Measurements from ENCODE around the gene CELF3. TPM values are rescaled to one million over a fixed set of nuclear protein-coding genes. Genes with fewer than 3 reads are reported as not detected.

The CELF3 gene
- polyA plus RNA-seq, 3 donors = not detected

DNA sequence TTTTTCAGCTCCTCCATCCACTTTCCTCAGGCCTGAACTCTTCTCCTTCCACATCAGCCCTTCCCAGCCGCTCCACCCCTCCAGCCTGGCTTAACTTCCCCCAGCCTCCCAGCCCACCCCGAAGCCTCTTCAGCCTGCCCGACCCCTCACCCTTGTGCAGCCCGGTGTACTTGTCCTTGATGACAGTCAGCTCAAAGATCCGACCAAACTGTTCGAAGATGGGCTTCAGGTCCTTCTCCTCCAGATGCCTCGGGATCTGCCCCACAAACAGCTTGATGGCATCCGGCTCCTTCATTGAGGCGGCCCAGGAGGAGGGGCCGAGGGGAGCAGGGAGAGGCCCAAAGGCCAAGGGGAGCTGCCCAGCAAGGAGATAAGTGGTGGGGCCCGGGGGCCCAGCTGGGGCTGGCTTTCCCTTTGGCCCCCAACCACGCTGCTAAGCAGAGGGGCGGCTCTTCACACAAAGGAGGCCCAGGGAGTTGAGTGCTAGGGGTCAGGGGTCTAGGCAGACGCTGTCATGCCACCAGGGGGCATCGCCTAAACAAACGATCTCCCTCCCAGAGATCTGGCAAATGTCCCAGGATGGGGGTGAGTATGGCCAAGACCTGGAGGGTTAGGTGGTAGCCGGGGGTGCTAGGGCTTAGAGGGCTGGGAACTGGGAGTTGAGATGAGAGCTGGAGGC, 738 bp downstream of the CELF3 start:
- Histone ChIP-seq H3K36me3 (replicated peaks in 1 of 2; ENCODE audit: control insufficient read depth in 1 of 2, insufficient read depth in 2 of 2, low read length in 2 of 2) (no peaks in the 10 kb centered on the region), H3K4me2 (replicated peaks; ENCODE audit: extremely low read depth, low read length, poor library complexity, severe bottlenecking) (no peak overlapping the region), H2AFZ (ENCODE audit: insufficient read depth, low read depth, low read length, poor library complexity, severe bottlenecking) (no peak overlapping the region), H3K9ac (ENCODE audit: insufficient read depth, low read length, poor library complexity, severe bottlenecking) (no peak overlapping the region), H3K27me3 (ENCODE audit: control insufficient read depth in 2 of 2, insufficient read depth in 2 of 2, low read length in 2 of 2) (peaks cover 40 to 65% of the 10 kb centered on the region in 2 donors), H4K20me1 (ENCODE audit: insufficient read depth, low read length) (no peaks in the 10 kb centered on the region), H3K27ac (ENCODE audit: low read depth in 1 of 2, low read length in 2 of 2) (no peak overlapping the region), H3K4me3 (replicated peaks in 1 of 3; ENCODE audit: low read depth in 2 of 3, low read length in 3 of 3) (no peak overlapping the region), H3K4me1 (ENCODE audit: control insufficient read depth in 1 of 2, insufficient read depth in 2 of 2, low read length in 2 of 2) (peaks cover 6 to 9% of the 10 kb centered on the region in 2 donors), H3K79me2 (ENCODE audit: insufficient read depth, low read length) (no peaks in the 10 kb centered on the region), H3K9me3 (replicated peaks in 1 of 2; ENCODE audit: control insufficient read depth in 1 of 2, insufficient read depth in 1 of 2, low read length in 2 of 2) (no peaks in the 10 kb centered on the region)
- Mint-ChIP-seq H3K4me1 (peaks cover 16% of the 10 kb centered on the region), H3K4me3 (peak overlapping the region in 1 of 2 donors; percentile 64), H3K27ac (peak overlapping the region in 1 of 7 donors; percentile 12), H3K27me3 (ENCODE audit: low read depth in 3 of 3) (peaks cover 59 to 69% (median 66%) of the 10 kb centered on the region in 3 donors), H3K36me3 (peaks cover 4 to 6% of the 10 kb centered on the region in 2 donors), H3K9me3 (peaks cover 0 to 11% (median 4%) of the 10 kb centered on the region in 7 donors)
- TF ChIP-seq, protein P1, sequence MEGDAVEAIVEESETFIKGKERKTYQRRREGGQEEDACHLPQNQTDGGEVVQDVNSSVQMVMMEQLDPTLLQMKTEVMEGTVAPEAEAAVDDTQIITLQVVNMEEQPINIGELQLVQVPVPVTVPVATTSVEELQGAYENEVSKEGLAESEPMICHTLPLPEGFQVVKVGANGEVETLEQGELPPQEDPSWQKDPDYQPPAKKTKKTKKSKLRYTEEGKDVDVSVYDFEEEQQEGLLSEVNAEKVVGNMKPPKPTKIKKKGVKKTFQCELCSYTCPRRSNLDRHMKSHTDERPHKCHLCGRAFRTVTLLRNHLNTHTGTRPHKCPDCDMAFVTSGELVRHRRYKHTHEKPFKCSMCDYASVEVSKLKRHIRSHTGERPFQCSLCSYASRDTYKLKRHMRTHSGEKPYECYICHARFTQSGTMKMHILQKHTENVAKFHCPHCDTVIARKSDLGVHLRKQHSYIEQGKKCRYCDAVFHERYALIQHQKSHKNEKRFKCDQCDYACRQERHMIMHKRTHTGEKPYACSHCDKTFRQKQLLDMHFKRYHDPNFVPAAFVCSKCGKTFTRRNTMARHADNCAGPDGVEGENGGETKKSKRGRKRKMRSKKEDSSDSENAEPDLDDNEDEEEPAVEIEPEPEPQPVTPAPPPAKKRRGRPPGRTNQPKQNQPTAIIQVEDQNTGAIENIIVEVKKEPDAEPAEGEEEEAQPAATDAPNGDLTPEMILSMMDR (IDR thresholded peaks at IDR 0.05) = no peak
- DNase-seq = no peak
- intact Hi-C loops (cut with micrococcal nuclease) = no loop called here
- WGBS (ENCODE audit: insufficient coverage) = 60% methylated on average over 12 of the region's 17 CpGs

DNA sequence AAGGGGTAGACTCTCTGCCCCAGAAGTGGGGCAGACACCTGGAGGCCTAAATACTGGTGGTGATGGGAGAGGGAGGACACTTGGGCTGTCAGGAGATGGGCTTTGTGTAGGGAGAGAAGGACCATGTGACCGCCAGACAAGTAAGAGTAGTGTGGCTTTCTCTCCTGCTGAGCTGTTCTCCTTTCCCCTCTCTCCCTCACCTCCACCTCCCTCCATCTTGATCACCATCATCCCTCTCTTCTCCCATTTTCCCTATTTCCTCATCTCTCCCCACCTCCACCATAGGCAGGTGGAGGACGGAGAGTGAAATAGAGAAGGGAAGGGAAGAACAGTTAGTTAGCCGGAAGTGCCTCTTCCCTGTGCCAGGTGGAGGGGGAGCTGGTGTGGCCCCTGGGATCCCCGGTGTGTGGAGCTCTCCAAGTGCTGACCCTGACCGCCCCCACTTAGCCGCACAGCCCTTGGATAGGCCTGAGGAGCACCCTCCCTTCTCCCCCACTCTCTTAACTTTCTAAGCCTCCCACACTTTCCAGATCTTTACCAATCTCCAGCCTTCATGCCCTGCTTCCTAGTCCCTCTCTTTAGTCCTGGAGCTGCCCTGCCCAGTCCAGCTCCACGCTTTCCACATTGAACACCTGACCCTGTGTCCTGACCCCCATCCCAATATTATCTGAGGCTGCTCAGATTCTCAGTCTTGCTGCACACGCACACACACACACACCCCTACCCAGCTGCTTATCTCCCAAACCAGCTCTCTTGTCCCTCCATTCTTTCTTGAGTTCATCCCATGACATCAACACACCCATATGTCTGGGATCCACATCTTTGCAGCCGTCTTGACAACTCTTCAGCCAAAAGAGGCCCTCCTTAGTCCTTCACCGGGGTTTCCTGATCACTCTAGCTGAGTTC, 1.5 kb downstream of the CELF3 start:
- Histone ChIP-seq H3K79me2 (ENCODE audit: insufficient read depth, low read length) (no peaks in the 10 kb centered on the region), H3K4me3 (replicated peaks in 1 of 3; ENCODE audit: low read depth in 2 of 3, low read length in 3 of 3) (no peak overlapping the region), H3K9me3 (replicated peaks in 1 of 2; ENCODE audit: control insufficient read depth in 1 of 2, insufficient read depth in 1 of 2, low read length in 2 of 2) (no peaks in the 10 kb centered on the region), H3K4me1 (ENCODE audit: control insufficient read depth in 1 of 2, insufficient read depth in 2 of 2, low read length in 2 of 2) (peaks cover 0 to under 1% of the 10 kb centered on the region in 2 donors), H3K4me2 (replicated peaks; ENCODE audit: extremely low read depth, low read length, poor library complexity, severe bottlenecking) (no peak overlapping the region), H3K27ac (ENCODE audit: low read depth in 1 of 2, low read length in 2 of 2) (no peak overlapping the region), H4K20me1 (ENCODE audit: insufficient read depth, low read length) (no peaks in the 10 kb centered on the region), H2AFZ (ENCODE audit: insufficient read depth, low read depth, low read length, poor library complexity, severe bottlenecking) (no peak overlapping the region), H3K9ac (ENCODE audit: insufficient read depth, low read length, poor library complexity, severe bottlenecking) (no peak overlapping the region), H3K36me3 (replicated peaks in 1 of 2; ENCODE audit: control insufficient read depth in 1 of 2, insufficient read depth in 2 of 2, low read length in 2 of 2) (no peaks in the 10 kb centered on the region), H3K27me3 (ENCODE audit: control insufficient read depth in 2 of 2, insufficient read depth in 2 of 2, low read length in 2 of 2) (peaks cover 40 to 59% of the 10 kb centered on the region in 2 donors)
- WGBS (ENCODE audit: insufficient coverage) = 68% methylated on average over 7 of the region's 10 CpGs
- peaks cover 4 to 6% of the 10 kb centered on the region in 2 donors for H3K36me3 Mint-ChIP-seq
- no peak for DNase-seq
- H3K4me1 Mint-ChIP-seq = peaks cover 9% of the 10 kb centered on the region
- H3K27ac Mint-ChIP-seq = no peak overlapping the region
- H3K9me3 Mint-ChIP-seq = peaks cover 0 to 10% (median 4%) of the 10 kb centered on the region in 7 donors
- peak overlapping the region in 1 of 2 donors; percentile 55 for H3K4me3 Mint-ChIP-seq
- peaks cover 55 to 62% (median 59%) of the 10 kb centered on the region in 3 donors for H3K27me3 Mint-ChIP-seq (ENCODE audit: low read depth in 3 of 3)
- TF ChIP-seq, protein P1 (IDR thresholded peaks at IDR 0.05) = no peak
- intact Hi-C loops (cut with micrococcal nuclease) = no loop called here
